ENCODE data around the gene PROM2. TPM values are rescaled to one million over a fixed set of nuclear protein-coding genes. Genes with fewer than 3 reads are reported as not detected.

Gene PROM2
- total RNA-seq, 1 donor from 2014 or later = 0.99 TPM

DNA sequence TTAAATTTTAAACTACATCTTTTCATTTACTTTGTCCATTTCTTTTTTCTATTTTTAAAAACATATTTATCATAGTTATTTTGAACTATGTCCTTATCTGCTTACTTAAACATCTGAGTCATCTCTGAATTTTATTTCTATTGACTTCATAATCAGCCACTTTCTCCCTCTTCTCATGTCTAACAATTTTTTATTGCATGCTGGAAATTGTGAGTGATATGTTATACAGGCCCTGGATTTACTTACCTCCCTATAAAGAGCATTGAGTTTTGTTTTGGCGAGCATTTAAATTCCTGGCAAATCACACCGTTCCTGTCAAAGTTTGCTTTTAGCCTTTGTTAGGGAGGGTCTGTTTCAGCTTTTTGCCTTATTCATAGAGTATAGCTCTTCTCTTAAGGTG is 62.2 kb downstream of the PROM2 start:
- DNase-seq (ENCODE audit: extremely low read depth, low read depth, low spot score) = no peak

DNA sequence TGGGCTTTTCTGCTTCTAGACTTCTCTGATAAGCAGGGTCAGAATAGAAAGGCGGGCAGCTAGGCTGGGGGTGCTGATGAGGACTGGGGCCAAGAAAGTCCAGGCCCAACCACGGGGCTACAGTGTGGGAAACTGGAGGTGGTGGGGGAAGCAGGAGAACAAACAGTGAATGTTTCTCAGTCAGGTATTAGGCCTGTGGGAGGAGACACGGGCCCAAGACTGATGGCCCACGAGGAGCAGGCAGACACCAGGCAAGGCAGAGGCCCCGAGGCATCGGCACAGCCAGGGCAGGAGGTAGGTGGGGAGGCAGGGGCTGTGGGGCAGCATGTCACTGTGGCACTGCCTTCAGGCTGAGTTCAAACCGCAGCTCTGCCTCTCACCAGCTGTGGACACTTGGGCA is 63.6 kb downstream of the PROM2 start:
- no peak for DNase-seq (ENCODE audit: extremely low read depth, low read depth, low spot score)

Other genes with a start within 250 kb of the PROM2 start
- 3.1 TPM in 1 of 2 replicates, not detected in the other for gene MAL, start 248.7 kb upstream of the PROM2 start, total RNA-seq
- 50.8 and 50.9 TPM in 2 replicates for gene MRPS5, start 152.6 kb upstream of the PROM2 start, total RNA-seq
- 5.1 and 8.3 TPM in 2 replicates for gene ZNF514, start 114.6 kb upstream of the PROM2 start, total RNA-seq
- 4.5 and 7.7 TPM in 2 replicates for gene ZNF2, start 108.6 kb upstream of the PROM2 start, total RNA-seq
- gene ZNF892, start 66.9 kb upstream of the PROM2 start, total RNA-seq = 3.9 and 6.4 TPM in 2 replicates
- 2.2 and 3.8 TPM in 2 replicates for gene KCNIP3, start 22.9 kb downstream of the PROM2 start, total RNA-seq
- 25.7 TPM in 2 replicates for gene FAHD2A, start 128.3 kb downstream of the PROM2 start, total RNA-seq
- gene TRIM43B, start 210.3 kb downstream of the PROM2 start, total RNA-seq = 0.39 TPM in 1 of 2 replicates, not detected in the other

Measured in glomerular endothelial cell (primary cell).